ENCODE results near the gene LOXHD1.

- no peak for TF ChIP-seq CTCF (IDR thresholded peaks at IDR 0.05)
- no peak for TF ChIP-seq POLR2A (IDR thresholded peaks at IDR 0.05)
- no peak for TF ChIP-seq POLR2AphosphoS5 (IDR thresholded peaks at IDR 0.05)
- TF ChIP-seq EP300 (IDR thresholded peaks at IDR 0.05) = no peak
Measured at GRCh38 chr18:46481847-46482245, 175.2 kb downstream of the LOXHD1 start.
